A673 (cell line): ENCODE results near the gene NUDT16.

ENCODE experiments used
- CTCF ChIP-seq: fragments of 300-800, 200-600 bp; sonication (generic); conservative IDR thresholded peaks from 2 replicates; pipeline ENCODE4 v1.5.1; 2017; ENCODE audit warnings: low read depth, mild to moderate bottlenecking, antibody characterized with exemption, low read length, moderate library complexity, mixed read lengths
- EZH2 ChIP-seq: fragments of 200-600 bp; sonication (generic); IDR thresholded peaks from 2 replicates; pipeline ENCODE4 v1.6.1; 2017; ENCODE audit warnings: borderline replicate concordance, low read depth, mild to moderate bottlenecking, mixed read lengths, antibody characterized with exemption, low read length; ENCODE audit not compliant: poor library complexity, severe bottlenecking

GRCh38 chr3:131338948-131339640, 42.5 kb upstream of the NUDT16 start:
- TF ChIP-seq CTCF (no peak), EZH2 (no peak)
